GM12878 (cell line): Measurements from ENCODE around the gene GPC6. TPM values are rescaled to one million over a fixed set of nuclear protein-coding genes. Genes with fewer than 3 reads are reported as not detected.

Source experiments
- ATAC-seq: fragments of 200-7000 bp; cut with Tn5 transposase; 3 replicates; pipeline ENCODE4 v1.9.1; 2020; ENCODE audit warnings: mild to moderate bottlenecking, moderate library complexity
- BruUV-seq: library from RNA; stranded (reverse); fragments of 400-500 nt; replicated peaks from 2 replicates; lab custom pipeline; 2021; lab: Mats Ljungman, UMichigan
- CTCF ChIA-PET: fragments of 300-600 bp; sonication (Branson Sonifier 250); formaldehyde crosslinking; extraction: SDS; loops from one replicate; lab custom pipeline; 2021; ENCODE audit warnings: inconsistent platforms; lab: Yijun Ruan, JAX
- POLR2A ChIA-PET: fragments of 350-600 bp; formaldehyde crosslinking; extraction: SDS; loops from one replicate; lab custom pipeline; 2021; ENCODE audit warnings: inconsistent platforms; lab: Charles Lee
- RAD21 ChIA-PET: fragments of 300-600 bp; sonication (Branson Sonifier 250); formaldehyde crosslinking; loops from one replicate; lab custom pipeline; 2023; ENCODE audit warnings: antibody characterized with exemption; ENCODE audit not compliant: unreplicated experiment; lab: Charles Lee
- SMC1A ChIA-PET: fragments of 300-600 bp; sonication (Branson Sonifier 250); formaldehyde crosslinking; loops from one replicate; lab custom pipeline; 2023; ENCODE audit not compliant: unreplicated experiment, uncharacterized antibody; lab: Charles Lee
- DNase-seq: peaks from one replicate; pipeline ENCODE4 v3.0.0-alpha.2; 2011; ENCODE audit warnings: low read depth, low spot score
- FAIRE-seq: peaks from 3 replicates; lab custom pipeline; 2011; peaks lifted over from hg19 to GRCh38; lab: Jason Lieb, UNC
- H2AFZ ChIP-seq: 2 replicates; pipeline ENCODE4 v1.6.0; 2011; ENCODE audit warnings: low read depth, low read length, control low read depth; ENCODE audit not compliant: control insufficient read depth
- H3K27ac ChIP-seq: 2 replicates; pipeline ENCODE4 v1.5.1; 2011; ENCODE audit warnings: control low read depth; ENCODE audit not compliant: control insufficient read depth, insufficient read depth
- H3K27me3 ChIP-seq, 2 experiments: replicated peaks in 1 of 2; 2 replicates each; pipeline versions ENCODE4 v1.6.0 to v1.6.1; 2011; ENCODE audit warnings: low read length in 1 of 2; ENCODE audit not compliant: control insufficient read depth in 2 of 2, insufficient read depth in 2 of 2
- H3K36me3 ChIP-seq, 2 experiments: 2 replicates each; pipeline ENCODE4 v1.5.1; 2011; ENCODE audit warnings: low read length in 1 of 2; ENCODE audit not compliant: control insufficient read depth in 2 of 2, insufficient read depth in 2 of 2
- H3K4me1 ChIP-seq: 2 replicates; pipeline ENCODE4 v1.6.1; 2011; ENCODE audit warnings: mild to moderate bottlenecking, low read length, moderate library complexity, mixed read lengths; ENCODE audit not compliant: control insufficient read depth, insufficient read depth
- H3K4me2 ChIP-seq: 2 replicates; pipeline ENCODE4 v1.6.0; 2011; ENCODE audit warnings: control low read depth; ENCODE audit not compliant: control insufficient read depth, insufficient read depth
- H3K4me3 ChIP-seq: fragments of 200-600 bp; sonication (generic); 2 replicates; pipeline ENCODE4 v1.5.1; 2016
- H3K79me2 ChIP-seq: 2 replicates; pipeline ENCODE4 v1.6.0; 2011; ENCODE audit warnings: low read length; ENCODE audit not compliant: control insufficient read depth, insufficient read depth
- H3K9ac ChIP-seq: 2 replicates; pipeline ENCODE4 v1.8.0; 2011; ENCODE audit warnings: low read length, control low read depth, mixed read lengths; ENCODE audit not compliant: control insufficient read depth, insufficient read depth
- H3K9me3 ChIP-seq: replicated peaks from 3 replicates; pipeline ENCODE4 v1.5.1; 2011; ENCODE audit warnings: mild to moderate bottlenecking, low read length; ENCODE audit not compliant: control insufficient read depth, insufficient read depth
- H4K20me1 ChIP-seq: 2 replicates; pipeline ENCODE4 v1.6.0; 2011; ENCODE audit not compliant: control insufficient read depth, insufficient read depth
- BACH1 ChIP-seq: fragments of 450-650 bp; IDR thresholded peaks from 2 replicates; pipeline ENCODE4 v1.6.1; 2017; ENCODE audit warnings: mild to moderate bottlenecking, borderline replicate concordance
- CREM ChIP-seq: IDR thresholded peaks from 2 replicates; pipeline ENCODE4 v1.6.1; 2014; ENCODE audit warnings: antibody characterized with exemption, low read depth
- MLLT1 ChIP-seq: fragments of 450-650 bp; IDR thresholded peaks from 2 replicates; pipeline ENCODE4 v1.6.1; 2016; ENCODE audit warnings: mild to moderate bottlenecking
- POLR2A ChIP-seq: IDR thresholded peaks from 2 replicates; pipeline ENCODE4 v1.6.1; 2011; ENCODE audit warnings: low read depth, mild to moderate bottlenecking, low read length
- RELA ChIP-seq: fragments of 450-650 bp; IDR thresholded peaks from 2 replicates; pipeline ENCODE4 v1.8.0; 2014; ENCODE audit warnings: borderline replicate concordance; ENCODE audit not compliant: partially characterized antibody
- SIN3A ChIP-seq: IDR thresholded peaks from 2 replicates; pipeline ENCODE4 v1.6.1; 2012; ENCODE audit warnings: low read depth, low read length, improper control_type of control experiment
- ZNF592 ChIP-seq: fragments of 450-650 bp; IDR thresholded peaks from 2 replicates; pipeline ENCODE4 v1.6.1; 2017; ENCODE audit warnings: mild to moderate bottlenecking, moderate library complexity
- WGBS: methylation state at CpG from one replicate; pipeline ENCODE4 v1.1.6; 2016; ENCODE audit warnings: low lambda C conversion rate; ENCODE audit not compliant: insufficient replicate concordance, insufficient coverage; ENCODE audit errors: missing lambda C conversion rate; 5-methylcytosine and 5-hydroxymethylcytosine counted together
- in situ Hi-C: fragments of 300-500 bp; cut with MboI; formaldehyde crosslinking; loops from 9 replicates; pipeline ENCODE4 v1.14.3; 2018; ENCODE audit warnings: mixed read lengths
- intact Hi-C: fragments of 100-400 bp; cut with micrococcal nuclease; formaldehyde crosslinking; loops from one replicate; pipeline ENCODE4 v1.14.2; 2022; ENCODE audit not compliant: unreplicated experiment
- polyA plus RNA-seq, 11 experiments: library from polyadenylated mRNA; depleted of rRNA in 4 of 11; unstranded in 6 of 11; stranded (reverse) in 5 of 11; fragments of >200 nt; fragmentation: Nextera tagmentation in 4 of 11; fragmentation: Illumina TruSeq in 1 of 11; extraction: Ambion mirVana in 4 of 11; extraction: Trizol in 1 of 11; gene quantifications; 1 replicate in 1 of 11; 2 replicates in 10 of 11; pipeline versions ENCODE4 v1.2.1 to v1.2.3, GENCODE V29; 2011 to 2016; ENCODE audit warnings: inconsistent platforms in 2 of 11, missing spikeins in 2 of 11, low read depth in 1 of 11
- total RNA-seq, 4 experiments: library from RNA; depleted of rRNA in 3 of 4; stranded (reverse); fragments of >200 nt in 3 of 4; fragmentation: Illumina TruSeq in 1 of 4; extraction: Trizol in 1 of 4; gene quantifications; 2 replicates each; pipeline versions ENCODE4 v1.2.1 to v1.2.3, GENCODE V29; 2013 to 2021

GPC6 gene
- total and polyA plus RNA-seq, 10 of the 15 experiments (the other 5 are each of a cell fraction or from before 2014, with no cell fraction given) = 0.03 to 0.04 (median 0.03) TPM; not detected in 7

- Histone ChIP-seq H4K20me1 (no peaks in the 10 kb centered on the region), H3K4me1 (no peaks in the 10 kb centered on the region), H3K79me2 (no peaks in the 10 kb centered on the region), H3K27me3 (no peaks in the 10 kb centered on the region), H3K9me3 (no peaks in the 10 kb centered on the region), H3K4me3 (no peak overlapping the region), H3K4me2 (no peak overlapping the region), H2AFZ (no peak overlapping the region), H3K36me3 (no peaks in the 10 kb centered on the region), H3K9ac (no peak overlapping the region), H3K27ac (no peak overlapping the region)
- no peak for TF ChIP-seq CREM
- no peak for TF ChIP-seq POLR2A
- no peak for TF ChIP-seq ZNF592
- no peak for TF ChIP-seq RELA
- no peak for TF ChIP-seq BACH1
- TF ChIP-seq MLLT1 = no peak
- TF ChIP-seq SIN3A = no peak
- SMC1A ChIA-PET = no interaction called here
- in situ Hi-C loops (no loop called here), intact Hi-C loops (no loop called here)
- FAIRE-seq (no peak), DNase-seq (no peak), ATAC-seq (no peak)
- CTCF ChIA-PET = no interaction called here
- WGBS = 9% methylated on average over 6 of the region's 6 CpGs
- RAD21 ChIA-PET = no interaction called here
- no TSS peak for BruUV-seq
- POLR2A ChIA-PET = no interaction called here
These were observed 779.7 kb downstream of the GPC6 start for GRCh38 chr13:94006296-94006695.
